HepG2 (cell line): Measurements from ENCODE around the gene CAMTA2. TPM values are rescaled to one million over a fixed set of nuclear protein-coding genes. Genes with fewer than 3 reads are reported as not detected.

Experiments
- AKAP8 ChIP-seq: sonication (generic); formaldehyde crosslinking; IDR thresholded peaks from 2 replicates; pipeline ENCODE4 v1.5.1; 2020; ENCODE audit warnings: mild to moderate bottlenecking, missing genetic modification reagents
- BRCA1 ChIP-seq: sonication (generic); formaldehyde crosslinking; IDR thresholded peaks from 2 replicates; pipeline ENCODE4 v1.4.0; 2020; ENCODE audit warnings: missing genetic modification reagents
- EHMT2 ChIP-seq: fragments of 200-600 bp; sonication (generic); IDR thresholded peaks from 2 replicates; pipeline ENCODE4 v1.7.0; 2017; ENCODE audit warnings: antibody characterized with exemption, low read depth, low read length, borderline replicate concordance
- GFI1 ChIP-seq: sonication (generic); formaldehyde crosslinking; IDR thresholded peaks from 2 replicates; pipeline ENCODE4 v1.5.0; 2020; ENCODE audit warnings: missing genetic modification reagents, mild to moderate bottlenecking, borderline replicate concordance
- HNRNPH1 ChIP-seq: fragments of 200-400 bp; formaldehyde crosslinking; optimal IDR thresholded peaks from 2 replicates; pipeline ENCODE3; 2017; ENCODE audit warnings: mild to moderate bottlenecking, low read depth, low read length
- KDM5A ChIP-seq: fragments of 200-600 bp; sonication (generic); IDR thresholded peaks from 2 replicates; pipeline ENCODE4 v1.7.0; 2018; ENCODE audit warnings: antibody characterized with exemption, mild to moderate bottlenecking, low read length, borderline replicate concordance
- KDM5B ChIP-seq: sonication (generic); formaldehyde crosslinking; IDR thresholded peaks from 2 replicates; pipeline ENCODE4 v1.4.0; 2020; ENCODE audit warnings: missing genetic modification reagents, mild to moderate bottlenecking, borderline replicate concordance
- MATR3 ChIP-seq: sonication (generic); formaldehyde crosslinking; IDR thresholded peaks from 2 replicates; pipeline ENCODE4 v1.4.0; 2020; ENCODE audit warnings: missing genetic modification reagents
- NR1H2 ChIP-seq: sonication (generic); formaldehyde crosslinking; IDR thresholded peaks from 2 replicates; pipeline ENCODE4 v1.8.1; 2022; ENCODE audit warnings: low read depth, missing genetic modification reagents, borderline replicate concordance
- PCBP2 ChIP-seq: fragments of 200-400 bp; formaldehyde crosslinking; optimal IDR thresholded peaks from 2 replicates; pipeline ENCODE3; 2018; ENCODE audit warnings: low read length, low read depth; ENCODE audit not compliant: poor library complexity, severe bottlenecking
- SOX13 ChIP-seq, 3 experiments: fragments of 450-650 bp in 1 of 3; sonication (generic) in 1 of 3; formaldehyde crosslinking in 1 of 3; IDR thresholded peaks in 2 of 3; conservative IDR thresholded peaks in 1 of 3; 2 replicates each; pipeline versions ENCODE4 v1.5.0 to v1.6.1; 2016 to 2020; ENCODE audit warnings: antibody characterized with exemption in 1 of 3, mild to moderate bottlenecking in 1 of 3, missing compliant biosample characterization in 1 of 3, missing genetic modification reagents in 1 of 3, moderate library complexity in 1 of 3
- TAF1 ChIP-seq: sonication (generic); formaldehyde crosslinking; IDR thresholded peaks from 2 replicates; pipeline ENCODE4 v1.4.0; 2020; ENCODE audit warnings: missing genetic modification reagents
- TEF ChIP-seq: sonication (generic); formaldehyde crosslinking; IDR thresholded peaks from 2 replicates; pipeline ENCODE4 v1.5.0; 2020; ENCODE audit warnings: missing genetic modification reagents
- TFDP2 ChIP-seq: sonication (generic); formaldehyde crosslinking; IDR thresholded peaks from 2 replicates; pipeline ENCODE4 v1.4.0; 2020; ENCODE audit warnings: missing genetic modification reagents
- ZBTB14 ChIP-seq: sonication (generic); formaldehyde crosslinking; IDR thresholded peaks from 2 replicates; pipeline ENCODE4 v1.4.0; 2020; ENCODE audit warnings: missing genetic modification reagents
- ZNF253 ChIP-seq: sonication (generic); formaldehyde crosslinking; IDR thresholded peaks from 2 replicates; pipeline ENCODE4 v1.8.0; 2022; ENCODE audit warnings: mild to moderate bottlenecking, missing genetic modification reagents, borderline replicate concordance
- ZNF329 ChIP-seq: sonication (generic); formaldehyde crosslinking; IDR thresholded peaks from 2 replicates; pipeline ENCODE4 v1.9.0; 2021; ENCODE audit warnings: low read depth, mild to moderate bottlenecking, missing genetic modification reagents
- ZNF563 ChIP-seq: sonication (generic); formaldehyde crosslinking; IDR thresholded peaks from 2 replicates; pipeline ENCODE4 v1.8.0; 2022; ENCODE audit warnings: mild to moderate bottlenecking, moderate library complexity, missing genetic modification reagents
- ZNF670 ChIP-seq: sonication (generic); formaldehyde crosslinking; IDR thresholded peaks from 2 replicates; pipeline ENCODE4 v1.8.0; 2022; ENCODE audit warnings: mild to moderate bottlenecking, missing genetic modification reagents, borderline replicate concordance
- polyA plus RNA-seq, 8 experiments: library from polyadenylated mRNA; depleted of rRNA in 3 of 8; stranded (reverse) in 7 of 8; unstranded in 1 of 8; fragments of >200 nt; fragmentation: Illumina TruSeq in 4 of 8; extraction: Trizol in 4 of 8; gene quantifications; 2 replicates each; pipeline versions ENCODE4 v1.2.1 to v1.2.3, GENCODE V29; 2011 to 2016; ENCODE audit warnings: low read depth in 4 of 8, missing spikeins in 1 of 8, mixed read lengths in 1 of 8; ENCODE audit not compliant: insufficient read depth in 1 of 8
- total RNA-seq, 5 experiments: library from RNA; depleted of rRNA; stranded (reverse); fragments of >200 nt; fragmentation: Illumina TruSeq; extraction: Trizol; gene quantifications; 2 replicates each; pipeline ENCODE4 v1.2.3, GENCODE V29; 2016; ENCODE audit warnings: low read depth in 1 of 5

The CAMTA2 gene
- total and polyA plus RNA-seq, 2 of the 13 experiments (the other 11 are each of a cell fraction or from before 2014, with no cell fraction given), result 4.1 to 7.1 TPM

GRCh38 chr17:4948166-4948930 lies 39.1 kb downstream of the CAMTA2 start, which contains the start of gene PFN1 (continued):
- TF ChIP-seq ZBTB14 (CRISPR knock-in tag) (no peak), ZNF253 (no peak), HNRNPH1 (no peak), TFDP2 (CRISPR knock-in tag) (peak; percentile 29; the same call in 1 of the 2 replicates), KDM5A (peak; percentile 70), ZNF670 (CRISPR knock-in tag) (no peak), AKAP8 (CRISPR knock-in tag) (peak; percentile 72; the same call in 1 of the 2 replicates), EHMT2 (no peak), BRCA1 (0 out of 2 replicates have a peak, but pooled peaks have one; percentile 51), ZNF563 (CRISPR knock-in tag) (0 out of 2 replicates have a peak, but pooled peaks have one; percentile 16), GFI1 (CRISPR knock-in tag) (0 out of 2 replicates have a peak, but pooled peaks have one; percentile 17), NR1H2 (CRISPR knock-in tag) (peak; percentile 58; the same call in 1 of the 2 replicates), PCBP2 (no peak), ZNF329 (CRISPR knock-in tag) (peak; percentile 83), SOX13 (IDR thresholded peaks at IDR 0.05) (no peak), SOX13 (CRISPR knock-in tag; conservative IDR thresholded peaks at IDR 0.05 in 1 of 2, IDR thresholded peaks at IDR 0.05 in 1 of 2) (no peak), TEF (CRISPR knock-in tag) (no peak), KDM5B (no peak; the same call in 1 of the 2 replicates), MATR3 (no peak), TAF1 (CRISPR knock-in tag) (peak; percentile 81)
